Mesodermal cell (in vitro differentiated cells): ENCODE data around the gene RAB29.

Experiments used
- H3K27ac ChIP-seq: 2 replicates; pipeline ENCODE4 v1.7.0; 2013; ENCODE audit warnings: mild to moderate bottlenecking, low read depth, low read length, moderate library complexity; ENCODE audit not compliant: severe bottlenecking
- H3K36me3 ChIP-seq: 2 replicates; pipeline ENCODE4 v1.7.1; 2013; ENCODE audit warnings: mild to moderate bottlenecking, low read length, moderate library complexity; ENCODE audit not compliant: control insufficient read depth, insufficient read depth
- H3K4me1 ChIP-seq: one replicate; pipeline ENCODE4 v1.7.1; 2013; ENCODE audit warnings: mild to moderate bottlenecking, low read length; ENCODE audit not compliant: insufficient read depth, control insufficient read depth, poor library complexity, severe bottlenecking
- H3K4me3 ChIP-seq: 2 replicates; pipeline ENCODE4 v1.7.0; 2013; ENCODE audit warnings: low read length, control low read depth, mild to moderate bottlenecking; ENCODE audit not compliant: insufficient read depth, poor library complexity, severe bottlenecking; ENCODE audit errors: extremely low read depth
- H3K9me3 ChIP-seq: 2 replicates; pipeline ENCODE4 v1.7.1; 2013; ENCODE audit warnings: mild to moderate bottlenecking, low read length, moderate library complexity; ENCODE audit not compliant: control insufficient read depth
- WGBS, 2 experiments: methylation state at CpG; one replicate each; pipeline ENCODE4 v1.1.5; 2013; ENCODE audit warnings: missing lambda C conversion rate in 2 of 2; ENCODE audit not compliant: insufficient coverage in 2 of 2; 5-methylcytosine and 5-hydroxymethylcytosine counted together

RAB29 gene

GRCh38 chr1:205810448-205811157 is 35.3 kb upstream of the RAB29 start:
- Histone ChIP-seq H3K4me1 (peaks cover 24% of the 10 kb centered on the region), H3K36me3 (peaks cover 34% of the 10 kb centered on the region), H3K27ac (no peak overlapping the region), H3K4me3 (no peak overlapping the region), H3K9me3 (no peaks in the 10 kb centered on the region)
- 87 to 89% methylated on average over 3 to 10 of the region's 12 CpGs for WGBS, 2 experiments

- Histone ChIP-seq H3K4me3 (no peak overlapping the region), H3K9me3 (no peaks in the 10 kb centered on the region), H3K27ac (no peak overlapping the region), H3K36me3 (peaks cover 34% of the 10 kb centered on the region), H3K4me1 (peaks cover 24% of the 10 kb centered on the region)
- 92 to 98% methylated on average over 12 to 14 of the region's 14 CpGs for WGBS, 2 experiments
Observed at GRCh38 chr1:205809942-205810345, 34.7 kb upstream of the RAB29 start.

GRCh38 chr1:205809469-205809868 is 34.2 kb upstream of the RAB29 start:
- H3K4me3 ChIP-seq, result no peak overlapping the region
- H3K9me3 ChIP-seq, result no peaks in the 10 kb centered on the region
- WGBS, 2 experiments, result 86 to 91% methylated on average over 3 of the region's 3 CpGs
- H3K4me1 ChIP-seq, result peaks cover 24% of the 10 kb centered on the region
- peaks cover 36% of the 10 kb centered on the region for H3K36me3 ChIP-seq
- H3K27ac ChIP-seq, result no peak overlapping the region

- Histone ChIP-seq H3K9me3 (no peaks in the 10 kb centered on the region), H3K4me1 (peaks cover 3% of the 10 kb centered on the region)
- 76 to 100% methylated on average over 3 of the region's 5 CpGs for WGBS, 2 experiments
Observed at GRCh38 chr1:205805082-205805711, 29.9 kb upstream of the RAB29 start.

GRCh38 chr1:205804605-205805004 is 29.3 kb upstream of the RAB29 start:
- H3K36me3 ChIP-seq, result peaks cover 51% of the 10 kb centered on the region
- no peaks in the 10 kb centered on the region for H3K9me3 ChIP-seq
- H3K27ac ChIP-seq, result no peak overlapping the region
- no peak overlapping the region for H3K4me3 ChIP-seq
- WGBS, 2 experiments, result 88 to 100% methylated on average over 1 of the region's 2 CpGs
- no peaks in the 10 kb centered on the region for H3K4me1 ChIP-seq

More at GRCh38 chr1:205805082-205805711, 29.9 kb upstream of the RAB29 start:
- H3K36me3 ChIP-seq, result peaks cover 51% of the 10 kb centered on the region
- H3K27ac ChIP-seq, result no peak overlapping the region
- H3K4me3 ChIP-seq, result no peak overlapping the region

GRCh38 chr1:205803986-205804385 is 28.7 kb upstream of the RAB29 start:
- no peak overlapping the region for H3K4me3 ChIP-seq
- H3K4me1 ChIP-seq, result no peaks in the 10 kb centered on the region
- no peak overlapping the region for H3K27ac ChIP-seq
- 0% methylated on average over 1 of the region's 4 CpGs; no CpG with 5 or more reads in 1 of the 2 experiments for WGBS, 2 experiments
- peaks cover 50% of the 10 kb centered on the region for H3K36me3 ChIP-seq
- H3K9me3 ChIP-seq, result no peaks in the 10 kb centered on the region

- Histone ChIP-seq H3K4me3 (no peak overlapping the region), H3K36me3 (peaks cover 55% of the 10 kb centered on the region), H3K9me3 (no peaks in the 10 kb centered on the region), H3K27ac (no peak overlapping the region), H3K4me1 (no peaks in the 10 kb centered on the region)
- WGBS, 2 experiments, result 87 to 97% methylated on average over 5 to 7 of the region's 8 CpGs
Observed at GRCh38 chr1:205802060-205802459, 26.8 kb upstream of the RAB29 start.

- Histone ChIP-seq H3K4me1 (no peaks in the 10 kb centered on the region), H3K27ac (no peak overlapping the region), H3K4me3 (no peak overlapping the region), H3K9me3 (no peaks in the 10 kb centered on the region), H3K36me3 (peaks cover 60% of the 10 kb centered on the region)
- 88 to 90% methylated on average over 4 to 6 of the region's 7 CpGs for WGBS, 2 experiments
Observed at GRCh38 chr1:205800981-205801703, 25.9 kb upstream of the RAB29 start.

GRCh38 chr1:205800427-205800826 is 25.1 kb upstream of the RAB29 start:
- no peaks in the 10 kb centered on the region for H3K4me1 ChIP-seq
- 56 to 71% methylated on average over 1 to 4 of the region's 7 CpGs for WGBS, 2 experiments
- no peak overlapping the region for H3K4me3 ChIP-seq
- no peak overlapping the region for H3K27ac ChIP-seq
- H3K9me3 ChIP-seq, result no peaks in the 10 kb centered on the region
- H3K36me3 ChIP-seq, result peaks cover 66% of the 10 kb centered on the region

- Histone ChIP-seq H3K36me3 (peaks cover 61% of the 10 kb centered on the region), H3K9me3 (no peaks in the 10 kb centered on the region), H3K27ac (no peak overlapping the region), H3K4me3 (no peak overlapping the region), H3K4me1 (no peaks in the 10 kb centered on the region)
- WGBS, 2 experiments, result 71 to 75% methylated on average over 4 to 5 of the region's 5 CpGs
Observed at GRCh38 chr1:205798577-205798976, 23.3 kb upstream of the RAB29 start.
